Subcutaneous adipose tissue (tissue), 4 donors: Measurements from ENCODE around the gene ACOT6. TPM values are rescaled to one million over a fixed set of nuclear protein-coding genes. Genes with fewer than 3 reads are reported as not detected.

Experiments
- CTCF ChIP-seq: fragments of 450-650 bp; IDR thresholded peaks from one replicate; pipeline ENCODE4 v1.5.1; 2016; ENCODE audit warnings: low read depth, mild to moderate bottlenecking, control low read depth, antibody characterized with exemption, moderate library complexity
- total RNA-seq, 4 donors: library from RNA; depleted of rRNA; stranded (reverse); fragments of >200 nt; gene quantifications; one replicate each; pipeline ENCODE4 v1.1.0, GENCODE V29; 2016

Gene ACOT6
- total RNA-seq, 4 donors from 2014 or later: not detected

GRCh38 chr14:73589116-73589515, 23.2 kb upstream of the ACOT6 start:
- no peak for TF ChIP-seq CTCF

- TF ChIP-seq CTCF: no peak
These were observed 20.4 kb upstream of the ACOT6 start, which contains the start of gene ACOT4 for GRCh38 chr14:73591690-73592449. ACOT4 (plus strand) TSS chr14:73591873; CDS start chr14:73591960, 87 bp downstream.

GRCh38 chr14:73594491-73594890, 17.8 kb upstream of the ACOT6 start:
- TF ChIP-seq CTCF: no peak

GRCh38 chr14:73599499-73599898, 12.8 kb upstream of the ACOT6 start:
- TF ChIP-seq CTCF: no peak

- TF ChIP-seq CTCF: no peak
These were observed 9.3 kb upstream of the ACOT6 start for GRCh38 chr14:73602994-73603393.

GRCh38 chr14:73606271-73606670, 6.0 kb upstream of the ACOT6 start:
- TF ChIP-seq CTCF: no peak

- TF ChIP-seq CTCF: no peak
These were observed 5.1 kb upstream of the ACOT6 start for GRCh38 chr14:73607241-73607640.
